Left ventricle myocardium superior (tissue), 1 donor: ENCODE measurements around the gene SRSF8. TPM values are rescaled to one million over a fixed set of nuclear protein-coding genes. Genes with fewer than 3 reads are reported as not detected.
"Not testable (repeated sequence)": the region's sequence is repeated elsewhere in the genome, so short reads cannot be mapped to it uniquely, and the experiment has no call there.

ENCODE experiments used
- ATAC-seq: fragments of 200-7000 bp; cut with Tn5 transposase; one replicate; pipeline ENCODE4 v1.9.1; 2020; ENCODE audit warnings: mild to moderate bottlenecking, moderate library complexity
- DNase-seq: peaks from one replicate; pipeline ENCODE4 v3.0.0-alpha.2; 2020
- intact Hi-C: fragments of 100-400 bp; cut with micrococcal nuclease; formaldehyde crosslinking; loops from one replicate; pipeline ENCODE4 v1.11.0; 2022
- total RNA-seq: library from RNA; stranded (reverse); fragmentation: NEBNext Ultra II Directional; extraction: Animal tissue kit (Norgen Biotek cat#: 25700); gene quantifications from one replicate; pipeline ENCODE4 v1.2.1, GENCODE V29; 2021
- donor health status: DM: no; HTN: yes; CAD: no; lungs with severe emphysema.

Gene SRSF8
- total RNA-seq, 1 donor from 2014 or later = 24.9 TPM

DNA sequence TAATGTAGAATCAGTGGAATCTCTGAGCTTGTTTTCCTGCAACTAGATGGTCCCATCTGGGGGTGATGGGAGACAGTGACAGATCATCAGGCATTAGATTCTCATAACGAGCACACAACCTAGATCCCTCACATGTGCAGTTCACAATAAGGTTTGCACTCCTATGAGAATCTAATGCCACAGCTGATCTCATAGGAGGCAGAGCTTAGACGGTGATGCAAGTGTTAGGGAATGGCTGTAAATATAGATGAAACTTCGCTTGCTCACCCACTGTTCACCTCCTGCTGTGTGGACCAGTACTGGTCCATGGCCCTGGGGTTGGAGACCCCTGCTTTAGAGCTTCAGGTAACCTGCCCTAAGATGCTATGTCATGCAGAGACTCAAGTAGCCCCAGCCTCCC is 44.8 kb downstream of the SRSF8 start:
- DNase-seq, ATAC-seq, intact Hi-C loops: not testable (repeated sequence)

DNA sequence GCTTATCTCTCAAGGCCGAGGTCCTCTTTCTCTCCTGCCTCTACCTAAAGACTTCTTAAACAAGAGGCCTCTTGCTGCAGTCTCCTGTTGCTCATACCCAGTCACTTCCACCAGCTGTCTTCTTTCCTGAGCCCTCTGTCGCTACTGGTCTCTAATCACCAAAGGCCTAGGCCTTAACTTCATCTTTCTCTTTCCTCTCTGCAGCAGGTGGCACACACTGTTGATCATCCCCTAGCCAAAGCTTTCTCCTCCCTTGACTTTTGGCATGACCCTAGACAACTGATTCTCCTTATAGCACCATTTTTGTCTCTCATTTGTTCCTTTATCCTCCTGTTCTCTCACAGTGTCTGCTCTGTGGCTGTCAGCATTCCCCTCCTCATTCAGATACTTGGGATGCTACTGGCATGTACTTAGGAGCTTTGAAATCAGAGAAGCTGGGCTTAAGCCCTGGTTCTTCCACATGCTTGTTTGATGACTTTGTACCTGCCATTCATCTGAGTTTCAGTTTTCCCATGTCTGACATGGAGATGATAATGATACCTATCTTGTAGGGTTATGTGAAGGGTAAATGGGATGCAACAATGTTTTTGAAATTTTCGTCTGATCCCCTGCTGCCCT is 45.3 kb downstream of the SRSF8 start:
- intact Hi-C loops = no loop called here
- ATAC-seq = no peak
- DNase-seq = no peak

DNA sequence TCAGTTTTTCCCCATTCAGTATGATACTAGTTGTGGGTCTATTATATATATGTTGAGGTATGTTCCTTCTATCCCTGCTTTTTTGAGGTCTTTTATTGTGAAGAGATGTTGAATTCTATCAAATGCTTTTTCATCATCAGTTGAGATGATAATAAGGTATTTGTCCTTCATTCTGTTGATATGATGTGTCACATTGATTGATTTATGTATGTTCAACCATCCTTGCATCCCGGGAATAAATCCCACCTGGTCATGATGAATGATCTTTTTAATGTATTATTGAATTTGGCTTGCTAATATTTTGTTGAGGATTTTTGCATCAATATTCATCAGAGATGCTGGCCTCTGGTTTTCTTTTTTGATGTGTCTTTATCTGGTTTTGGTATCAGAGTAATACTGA is 48.9 kb downstream of the SRSF8 start:
- DNase-seq (no peak), ATAC-seq (no peak)
- intact Hi-C loops = no loop called here

GRCh38 chr11:95119361-95120060 is 52.8 kb downstream of the SRSF8 start:
- DNase-seq = no peak
- ATAC-seq = no peak
- intact Hi-C loops = no loop called here

Other genes with a start within 250 kb of the SRSF8 start
- gene CWC15, start 93.4 kb upstream of the SRSF8 start, total RNA-seq = 80.3 TPM
- gene KDM4D, start 93.2 kb upstream of the SRSF8 start, total RNA-seq = 0.59 TPM
- gene KDM4E, start 41.7 kb upstream of the SRSF8 start, total RNA-seq = not detected
- gene KDM4F, start 17.5 kb upstream of the SRSF8 start, total RNA-seq = not detected
- gene ENDOD1, start 22.9 kb downstream of the SRSF8 start, total RNA-seq = 10.7 TPM
- gene SESN3, start 164.3 kb downstream of the SRSF8 start, total RNA-seq = 5.7 TPM